ENCODE results near the gene ECI2.
A peak's percentile ranks its signal among the peaks of the same experiment; 100 is the strongest.

ECI2 gene

GRCh38 chr6:4134841-4135664 is at the start of gene ECI2:
Gene ECI2 (minus strand): TSS chr6:4135575. CDS start chr6:4135560, 15 bp downstream.
- peak; percentile 13 to 27 for DNase-seq (ENCODE audit: extremely low read depth in 1 of 2, low read depth in 1 of 2)

- DNase-seq (ENCODE audit: extremely low read depth in 1 of 2, low read depth in 1 of 2): no peak
Measured at GRCh38 chr6:4180652-4181255, 45.4 kb upstream of the ECI2 start.

DNA sequence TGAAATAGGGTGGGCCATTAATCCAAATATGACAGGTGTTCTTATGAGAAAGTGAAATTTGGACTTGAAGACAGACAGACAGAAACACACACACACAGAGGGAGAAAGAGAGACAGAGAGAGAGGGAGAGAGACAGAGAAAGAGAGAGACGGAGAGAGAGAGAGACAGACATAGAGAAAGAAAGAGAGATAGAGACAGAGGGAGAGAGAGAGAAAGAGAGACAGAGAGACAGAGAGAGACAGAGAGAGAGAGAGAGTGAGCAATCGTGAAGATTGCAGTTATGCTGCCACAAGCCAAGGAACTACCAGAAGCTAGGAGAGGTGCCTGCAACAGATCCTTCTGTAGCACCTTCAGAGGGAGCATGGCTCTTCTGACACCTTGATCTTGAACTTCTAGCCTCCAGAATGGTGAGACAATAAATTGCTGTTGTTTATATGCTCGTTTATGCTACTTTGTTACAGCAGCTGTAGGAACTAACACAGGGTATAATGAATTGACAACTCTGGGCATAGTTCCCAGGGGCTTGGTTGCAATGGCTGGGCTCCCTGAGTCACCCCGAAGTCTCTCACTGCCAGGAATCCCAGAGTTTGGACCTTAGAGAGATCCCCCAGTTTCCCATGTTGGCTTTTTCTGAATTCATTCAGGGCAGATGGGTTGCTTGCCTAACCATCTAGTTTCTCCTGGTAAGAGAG is 44.7 kb upstream of the ECI2 start:
- no peak for DNase-seq (ENCODE audit: extremely low read depth in 1 of 2, low read depth in 1 of 2)

DNA sequence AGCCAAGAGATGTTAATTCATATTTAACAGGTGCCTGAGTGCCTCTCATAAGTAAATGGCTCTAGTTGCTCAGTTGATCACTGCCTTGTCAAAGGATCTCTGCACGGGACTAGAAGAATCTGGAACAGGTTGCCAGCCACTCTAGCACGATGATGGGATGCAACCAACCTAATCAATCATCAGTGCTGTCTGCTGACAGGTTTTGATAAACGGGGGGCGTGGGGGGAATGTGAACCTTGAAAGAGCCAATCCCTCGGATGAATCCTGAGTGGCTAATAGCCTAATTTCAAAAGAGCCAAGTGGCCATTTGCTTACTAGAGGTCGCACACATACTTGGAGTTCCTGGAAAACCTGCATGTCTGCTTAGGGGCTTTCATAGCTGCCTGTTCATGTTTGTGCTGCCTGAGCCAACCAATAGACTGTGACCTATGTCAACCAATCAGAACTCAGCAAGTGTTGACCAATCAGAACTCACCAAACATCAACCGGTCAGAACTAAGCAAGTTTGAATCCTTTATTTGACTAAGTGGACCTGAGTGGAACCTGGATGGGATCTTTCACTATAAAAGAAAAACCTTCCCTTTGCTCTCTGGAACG is 43.5 kb upstream of the ECI2 start:
- no peak for DNase-seq (ENCODE audit: extremely low read depth in 1 of 2, low read depth in 1 of 2)

DNA sequence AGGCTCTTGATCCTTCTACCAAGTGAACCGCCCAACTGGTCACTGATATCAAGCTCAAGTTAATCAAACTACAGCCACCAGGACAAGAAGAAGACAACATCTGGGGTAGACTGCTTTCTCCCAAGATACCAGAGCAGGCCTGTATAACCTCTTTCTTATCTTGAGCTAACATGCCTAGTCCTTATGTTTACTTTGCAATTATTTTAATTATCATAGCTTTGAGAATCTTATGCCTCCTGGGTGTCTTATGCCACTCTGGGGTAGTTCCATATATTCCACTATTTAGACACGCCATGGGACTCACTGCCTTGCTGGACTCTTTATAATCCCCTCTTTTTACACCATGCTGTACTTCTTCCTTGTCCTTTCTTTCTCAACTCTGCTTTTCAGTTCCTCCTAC is 41.5 kb upstream of the ECI2 start:
- no peak for DNase-seq (ENCODE audit: extremely low read depth in 1 of 2, low read depth in 1 of 2)

DNA sequence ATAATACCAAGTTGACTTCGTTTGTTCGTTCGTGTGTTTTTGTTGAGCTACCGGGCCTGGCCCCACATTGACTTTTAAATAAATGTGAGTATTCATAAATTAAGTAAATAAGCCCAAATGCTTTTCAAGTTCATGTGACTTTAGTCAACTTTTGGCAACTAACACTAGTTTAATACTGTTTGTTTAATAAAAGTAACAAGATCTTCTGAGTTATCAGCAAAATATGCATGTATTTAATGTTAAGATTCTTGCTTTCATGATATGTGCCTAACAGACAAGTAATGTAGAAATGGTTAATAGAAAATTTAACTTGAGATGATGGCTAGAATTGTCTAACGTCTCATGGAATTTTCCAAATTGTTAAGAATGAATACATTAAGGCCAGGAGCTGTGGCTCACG is 38.7 kb upstream of the ECI2 start:
- no peak for DNase-seq (ENCODE audit: extremely low read depth in 1 of 2, low read depth in 1 of 2)

DNA sequence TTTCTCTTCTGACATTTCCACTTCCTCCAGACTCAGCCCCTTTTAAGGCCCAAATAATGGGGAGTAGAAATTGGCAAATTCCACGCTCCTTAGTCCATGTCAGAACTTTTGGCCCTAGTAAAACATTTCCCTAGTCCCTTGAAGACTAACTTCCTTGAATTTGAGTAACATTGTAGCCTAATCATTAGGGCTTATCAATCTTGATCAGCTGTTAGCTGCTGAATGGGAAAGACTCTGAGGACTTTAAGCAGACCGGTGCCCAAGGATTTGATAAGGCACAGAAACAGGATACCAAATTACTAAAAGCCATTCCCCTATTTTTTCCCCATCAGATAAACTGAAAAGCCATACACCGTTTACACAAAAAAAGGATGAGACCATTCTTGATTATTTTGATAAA is 37.0 kb upstream of the ECI2 start:
- no peak for DNase-seq (ENCODE audit: extremely low read depth in 1 of 2, low read depth in 1 of 2)

DNA sequence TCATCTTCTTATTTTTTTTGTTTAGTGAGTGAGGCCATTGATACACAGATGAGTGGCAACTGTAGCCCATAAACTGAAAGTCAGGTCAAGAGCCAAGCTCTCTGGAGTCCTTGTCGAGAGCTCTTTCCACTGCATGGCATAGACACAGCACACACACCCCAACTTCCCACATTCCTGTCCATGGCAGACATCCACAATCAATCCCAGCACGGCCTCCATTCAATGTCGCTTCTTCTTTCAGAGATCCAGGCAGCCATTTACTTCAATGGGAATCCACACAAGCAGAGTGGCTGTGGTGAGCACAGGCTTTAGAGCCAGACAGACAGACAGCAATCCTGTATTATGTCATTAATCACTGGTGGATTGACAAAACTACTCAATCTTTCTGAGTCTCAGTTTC is 34.9 kb upstream of the ECI2 start:
- DNase-seq (ENCODE audit: extremely low read depth in 1 of 2, low read depth in 1 of 2): no peak

DNA sequence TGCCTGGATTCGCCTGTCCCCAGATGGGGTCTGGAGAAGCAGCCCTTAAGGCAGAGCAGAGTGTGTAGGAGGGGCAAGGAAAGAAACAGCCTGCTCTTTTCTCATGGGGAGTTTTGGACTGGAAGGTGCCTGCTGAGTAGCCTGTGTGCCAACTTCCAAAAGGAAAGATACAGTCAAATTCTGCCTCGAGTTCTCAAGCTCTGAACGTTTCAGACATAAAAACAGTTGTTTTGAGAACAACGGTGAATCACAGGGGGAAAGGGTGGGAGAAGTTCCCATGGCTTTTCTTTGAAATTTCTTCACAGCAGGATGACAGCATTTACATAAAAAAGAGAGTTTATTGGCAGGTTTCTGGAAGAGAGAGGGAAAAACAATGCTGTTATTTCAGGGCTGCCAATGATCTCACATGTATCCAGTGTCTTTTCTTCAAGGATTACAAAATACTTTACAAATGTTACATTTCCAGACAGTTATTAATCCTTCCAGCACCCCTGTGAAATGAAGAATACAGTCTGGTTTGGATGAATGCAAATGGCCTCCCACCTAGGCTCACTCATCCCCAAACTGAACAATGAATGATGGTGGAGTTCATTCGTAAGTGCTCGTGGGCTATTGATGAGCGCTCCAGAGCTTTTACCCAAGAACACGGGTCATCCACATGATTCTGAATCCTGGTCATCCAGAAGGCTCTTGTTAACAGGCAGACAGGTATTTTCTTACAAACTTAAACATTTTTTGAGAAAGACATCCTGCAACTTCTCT is 33.8 kb upstream of the ECI2 start:
- no peak for DNase-seq (ENCODE audit: extremely low read depth in 1 of 2, low read depth in 1 of 2)

DNA sequence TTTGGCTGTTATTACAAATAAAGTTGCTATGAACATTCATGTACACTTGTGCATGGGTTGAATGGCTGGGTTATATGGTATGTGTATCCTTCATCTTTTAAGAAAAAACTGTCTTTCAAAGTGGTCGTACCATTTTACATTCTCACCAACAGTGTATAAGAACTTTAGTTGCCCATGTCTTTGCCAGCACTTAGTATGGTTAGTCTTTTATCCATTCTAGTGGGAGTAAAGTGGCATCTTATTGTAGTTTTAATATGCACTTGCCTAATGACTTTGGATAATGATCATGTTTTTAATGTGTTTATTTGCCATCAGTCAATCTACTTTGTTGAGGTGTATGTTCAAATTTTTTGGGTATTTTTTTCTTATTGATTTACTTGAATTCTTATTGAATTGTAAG is 32.5 kb upstream of the ECI2 start:
- DNase-seq (ENCODE audit: extremely low read depth in 1 of 2, low read depth in 1 of 2): no peak

GRCh38 chr6:4167123-4167522 is 31.7 kb upstream of the ECI2 start:
- DNase-seq (ENCODE audit: extremely low read depth in 1 of 2, low read depth in 1 of 2): no peak

DNA sequence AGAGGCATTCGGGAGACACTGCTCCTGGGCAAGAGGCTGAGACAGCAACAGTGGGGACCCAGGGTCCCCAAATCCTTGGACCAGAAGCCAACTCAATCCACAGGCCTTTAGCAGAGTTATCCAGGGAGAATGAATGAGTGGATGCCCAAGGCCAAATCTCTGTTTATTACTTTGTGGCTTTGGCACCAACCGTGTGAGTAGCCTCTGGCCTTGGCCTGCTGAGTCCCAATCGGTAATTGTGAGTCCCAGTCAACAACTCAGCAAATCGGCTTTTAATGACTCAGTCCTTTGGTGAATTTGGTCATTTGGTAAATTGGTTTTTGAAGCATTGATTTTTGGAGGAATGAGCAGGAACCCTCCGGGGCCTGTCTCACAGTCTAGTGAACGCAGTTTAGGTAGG is 29.1 kb upstream of the ECI2 start:
- no peak for DNase-seq (ENCODE audit: extremely low read depth in 1 of 2, low read depth in 1 of 2)

DNA sequence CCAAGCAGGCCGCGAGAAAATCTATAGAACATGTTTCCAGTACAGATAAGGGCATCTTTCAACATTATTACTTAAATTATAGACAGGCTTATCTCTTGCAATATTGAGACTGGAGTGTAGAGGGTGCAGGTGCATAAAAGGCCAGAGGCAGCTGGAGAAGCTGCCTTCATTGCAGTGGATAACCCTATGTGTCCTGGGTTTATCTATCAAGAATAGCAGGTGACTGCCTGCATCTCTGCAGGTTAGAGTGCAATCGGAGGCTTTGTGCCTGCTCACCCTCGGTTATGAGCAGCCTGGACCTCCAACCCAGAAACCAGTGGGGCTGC is 28.7 kb upstream of the ECI2 start:
- no peak for DNase-seq (ENCODE audit: extremely low read depth in 1 of 2, low read depth in 1 of 2)

DNA sequence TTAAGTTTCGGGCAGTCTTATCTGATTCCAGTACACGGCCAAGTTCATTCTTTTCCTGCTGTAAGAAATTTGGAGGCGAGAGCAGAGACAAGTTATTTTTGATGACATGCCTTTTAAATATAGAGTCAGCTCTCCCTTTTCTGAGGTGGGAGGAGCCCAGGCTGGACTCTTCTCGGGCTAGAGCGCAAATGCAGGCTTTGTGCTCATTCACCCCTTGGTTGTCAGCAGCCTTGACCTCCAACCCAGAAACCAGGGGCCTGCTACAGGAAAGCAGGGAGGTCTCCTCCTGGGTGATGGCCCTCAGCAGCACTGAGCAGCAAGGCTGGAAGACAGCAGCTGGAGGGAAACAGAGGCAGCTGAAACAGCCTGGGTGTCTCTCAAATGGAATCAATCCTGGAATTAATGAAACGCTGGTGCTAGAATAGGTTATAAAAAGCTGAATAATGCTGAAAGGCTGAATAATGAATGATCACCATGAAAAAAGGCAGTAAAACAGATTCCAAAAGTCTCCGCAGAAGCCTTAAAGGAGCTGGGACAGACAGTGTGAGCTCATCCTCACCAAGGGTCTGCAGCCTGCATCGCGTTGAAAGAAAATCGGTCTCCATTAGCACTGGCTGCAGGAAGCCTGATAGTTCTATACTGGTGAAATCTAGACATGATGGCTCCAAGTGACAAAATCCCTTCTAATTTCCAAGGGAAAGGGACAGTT is 28.2 kb upstream of the ECI2 start:
- DNase-seq (ENCODE audit: extremely low read depth in 1 of 2, low read depth in 1 of 2): no peak

- no peak for DNase-seq (ENCODE audit: extremely low read depth in 1 of 2, low read depth in 1 of 2)
Measured at GRCh38 chr6:4162370-4162769, 27.0 kb upstream of the ECI2 start.

GRCh38 chr6:4159491-4159890 is 24.1 kb upstream of the ECI2 start:
- no peak for DNase-seq (ENCODE audit: extremely low read depth in 1 of 2, low read depth in 1 of 2)

DNA sequence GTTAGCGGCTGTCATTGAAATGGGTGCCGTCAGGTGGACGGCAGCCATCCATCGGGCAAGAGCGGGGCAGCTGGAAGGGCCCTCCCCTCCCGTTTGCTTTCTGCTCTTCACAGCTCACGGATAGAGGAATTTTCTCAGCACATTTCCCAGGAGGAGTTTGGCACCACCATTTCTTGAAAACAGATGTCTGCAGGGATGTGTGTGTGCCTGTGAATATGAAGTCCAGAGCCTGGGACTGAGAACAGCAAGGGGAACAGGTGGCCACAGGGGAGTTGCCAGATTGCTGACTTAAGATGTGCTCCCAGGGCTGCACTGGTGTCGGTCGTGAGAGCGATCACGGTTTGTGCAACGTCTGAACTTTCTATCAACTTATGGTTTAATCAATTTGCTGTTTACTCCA is 22.1 kb upstream of the ECI2 start:
- DNase-seq (ENCODE audit: extremely low read depth in 1 of 2, low read depth in 1 of 2): no peak

GRCh38 chr6:4155848-4156466 is 20.6 kb upstream of the ECI2 start:
- peak; percentile 48 to 61 for DNase-seq (ENCODE audit: extremely low read depth in 1 of 2, low read depth in 1 of 2)

- DNase-seq (ENCODE audit: extremely low read depth in 1 of 2, low read depth in 1 of 2): no peak
Measured at GRCh38 chr6:4153514-4153985, 18.2 kb upstream of the ECI2 start.

- DNase-seq (ENCODE audit: extremely low read depth in 1 of 2, low read depth in 1 of 2): no peak
Measured at GRCh38 chr6:4145083-4145482, 9.7 kb upstream of the ECI2 start.
